Measurements from ENCODE around the gene CDKN2B-AS1. TPM values are rescaled to one million over a fixed set of nuclear protein-coding genes. Genes with fewer than 3 reads are reported as not detected.

Gene CDKN2B-AS1
- total RNA-seq, 2 donors from 2014 or later = not detected

GRCh38 chr9:22073349-22073748 is 78.8 kb downstream of the CDKN2B-AS1 start:
- no peak for TF ChIP-seq CTCF (IDR thresholded peaks at IDR 0.05)
- no peaks in the 10 kb centered on the region for H3K36me3 ChIP-seq
- H3K4me3 ChIP-seq = no peak overlapping the region
- no peak for DNase-seq (ENCODE audit: low spot score)
- H3K27me3 ChIP-seq = no peaks in the 10 kb centered on the region
- no peaks in the 10 kb centered on the region for H3K9me3 ChIP-seq
- no peaks in the 10 kb centered on the region for H3K4me1 ChIP-seq
- H3K27ac ChIP-seq = no peak overlapping the region

GRCh38 chr9:22078081-22078480 is 83.5 kb downstream of the CDKN2B-AS1 start:
- Histone ChIP-seq H3K36me3 (no peaks in the 10 kb centered on the region), H3K27ac (no peak overlapping the region), H3K9me3 (no peaks in the 10 kb centered on the region), H3K4me3 (no peak overlapping the region), H3K27me3 (no peaks in the 10 kb centered on the region), H3K4me1 (no peaks in the 10 kb centered on the region)
- DNase-seq (ENCODE audit: low spot score) = no peak
- no peak for TF ChIP-seq CTCF (IDR thresholded peaks at IDR 0.05)

GRCh38 chr9:22079873-22080341 is 85.3 kb downstream of the CDKN2B-AS1 start:
- Histone ChIP-seq H3K36me3 (no peaks in the 10 kb centered on the region), H3K9me3 (no peaks in the 10 kb centered on the region), H3K27ac (peak overlapping the region in 1 of 2 donors; percentile 6), H3K27me3 (no peaks in the 10 kb centered on the region), H3K4me1 (no peaks in the 10 kb centered on the region), H3K4me3 (no peak overlapping the region)
- peak; percentile 67 for DNase-seq (ENCODE audit: low spot score)
- TF ChIP-seq CTCF (IDR thresholded peaks at IDR 0.05) = no peak

- DNase-seq (ENCODE audit: low spot score) = no peak
- Histone ChIP-seq H3K4me1 (no peaks in the 10 kb centered on the region), H3K4me3 (no peak overlapping the region), H3K36me3 (no peaks in the 10 kb centered on the region), H3K9me3 (no peaks in the 10 kb centered on the region), H3K27me3 (no peaks in the 10 kb centered on the region), H3K27ac (no peak overlapping the region)
- no peak for TF ChIP-seq CTCF (IDR thresholded peaks at IDR 0.05)
Measured at GRCh38 chr9:22084336-22085035, 89.9 kb downstream of the CDKN2B-AS1 start.

- H3K9me3 ChIP-seq = no peaks in the 10 kb centered on the region
- H3K4me3 ChIP-seq = no peak overlapping the region
- no peak for DNase-seq (ENCODE audit: low spot score)
- H3K27ac ChIP-seq = no peak overlapping the region
- no peaks in the 10 kb centered on the region for H3K27me3 ChIP-seq
- H3K4me1 ChIP-seq = no peaks in the 10 kb centered on the region
- no peak for TF ChIP-seq CTCF (IDR thresholded peaks at IDR 0.05)
- no peaks in the 10 kb centered on the region for H3K36me3 ChIP-seq
Measured at GRCh38 chr9:22088053-22088716, 93.6 kb downstream of the CDKN2B-AS1 start.

Measured in right atrium auricular region (tissue), 2 donors.